Neural cell (in vitro differentiated cells): ENCODE measurements around the gene DIS3L2.

Source experiments
- EP300 ChIP-seq: fragments of 450-650 bp; conservative IDR thresholded peaks from 2 replicates; pipeline ENCODE4 v1.6.1; 2014; ENCODE audit warnings: antibody characterized with exemption, mild to moderate bottlenecking, moderate library complexity; ENCODE audit not compliant: poor library complexity, severe bottlenecking
- EZH2 ChIP-seq: fragments of 200-600, 300-800 bp; shearing (Covaris generic), sonication (generic); IDR thresholded peaks from 2 replicates; pipeline ENCODE4 v1.6.1; 2014; ENCODE audit warnings: antibody characterized with exemption, low read length, borderline replicate concordance, mild to moderate bottlenecking; ENCODE audit not compliant: insufficient read depth, poor library complexity, severe bottlenecking
- MXI1 ChIP-seq: fragments of 450-650 bp; conservative IDR thresholded peaks from 2 replicates; pipeline ENCODE4 v1.6.1; 2014; ENCODE audit warnings: antibody characterized with exemption, mild to moderate bottlenecking; ENCODE audit not compliant: poor library complexity, severe bottlenecking
- POLR2AphosphoS5 ChIP-seq: IDR thresholded peaks from 2 replicates; pipeline ENCODE4 v1.6.1; 2012
- REST ChIP-seq: IDR thresholded peaks from 2 replicates; pipeline ENCODE4 v1.6.1; 2012; ENCODE audit warnings: borderline replicate concordance
- SMC3 ChIP-seq: fragments of 450-650 bp; conservative IDR thresholded peaks from 2 replicates; pipeline ENCODE4 v1.6.1; 2014; ENCODE audit warnings: antibody characterized with exemption, mild to moderate bottlenecking, moderate library complexity; ENCODE audit not compliant: poor library complexity
- TF ChIP-seq, protein P1 (sequence below): fragments of 450-650 bp; IDR thresholded peaks from 2 replicates; pipeline ENCODE4 v1.5.1; 2014; ENCODE audit warnings: antibody characterized with exemption, mild to moderate bottlenecking, moderate library complexity; ENCODE audit not compliant: poor library complexity, severe bottlenecking

DNA sequence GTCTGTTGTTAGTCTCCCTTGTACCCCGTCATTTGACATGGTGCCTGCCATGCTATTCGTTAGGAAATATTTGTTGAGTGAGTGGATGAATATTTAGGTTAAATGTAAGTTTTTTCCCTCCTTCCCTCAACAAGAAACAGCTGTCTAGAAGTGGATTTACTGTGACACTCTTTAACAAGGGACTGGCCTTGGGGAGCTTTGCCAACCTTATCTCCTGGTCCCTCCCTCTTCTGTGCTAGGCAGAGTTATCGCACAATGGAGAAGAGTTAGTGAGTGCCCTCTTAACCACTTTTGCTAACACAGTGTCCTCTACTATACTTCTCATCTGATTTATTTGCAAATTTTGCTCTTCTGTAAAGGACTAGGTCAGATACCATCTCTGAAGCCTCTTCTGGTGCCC, 61.2 kb downstream of the DIS3L2 start:
- TF ChIP-seq POLR2AphosphoS5 (no peak), REST (no peak), EP300 (no peak), EZH2 (no peak), MXI1 (no peak), SMC3 (no peak)
- TF ChIP-seq, protein P1, sequence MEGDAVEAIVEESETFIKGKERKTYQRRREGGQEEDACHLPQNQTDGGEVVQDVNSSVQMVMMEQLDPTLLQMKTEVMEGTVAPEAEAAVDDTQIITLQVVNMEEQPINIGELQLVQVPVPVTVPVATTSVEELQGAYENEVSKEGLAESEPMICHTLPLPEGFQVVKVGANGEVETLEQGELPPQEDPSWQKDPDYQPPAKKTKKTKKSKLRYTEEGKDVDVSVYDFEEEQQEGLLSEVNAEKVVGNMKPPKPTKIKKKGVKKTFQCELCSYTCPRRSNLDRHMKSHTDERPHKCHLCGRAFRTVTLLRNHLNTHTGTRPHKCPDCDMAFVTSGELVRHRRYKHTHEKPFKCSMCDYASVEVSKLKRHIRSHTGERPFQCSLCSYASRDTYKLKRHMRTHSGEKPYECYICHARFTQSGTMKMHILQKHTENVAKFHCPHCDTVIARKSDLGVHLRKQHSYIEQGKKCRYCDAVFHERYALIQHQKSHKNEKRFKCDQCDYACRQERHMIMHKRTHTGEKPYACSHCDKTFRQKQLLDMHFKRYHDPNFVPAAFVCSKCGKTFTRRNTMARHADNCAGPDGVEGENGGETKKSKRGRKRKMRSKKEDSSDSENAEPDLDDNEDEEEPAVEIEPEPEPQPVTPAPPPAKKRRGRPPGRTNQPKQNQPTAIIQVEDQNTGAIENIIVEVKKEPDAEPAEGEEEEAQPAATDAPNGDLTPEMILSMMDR: no peak
